H1 (cell line): ENCODE results near the gene FAT1. TPM values are rescaled to one million over a fixed set of nuclear protein-coding genes. Genes with fewer than 3 reads are reported as not detected.

Experiments
- BRCA1 ChIP-seq: IDR thresholded peaks from 2 replicates; pipeline ENCODE4 v1.6.1; 2012; ENCODE audit warnings: low read depth, low read length, improper control_type of control experiment
- JUND ChIP-seq: IDR thresholded peaks from 2 replicates; pipeline ENCODE4 v1.6.1; 2011; ENCODE audit warnings: mild to moderate bottlenecking, improper control_type of control experiment, low read length
- polyA plus RNA-seq, 7 experiments: library from polyadenylated mRNA; depleted of rRNA in 3 of 7; stranded (reverse) in 5 of 7; unstranded in 2 of 7; fragments of >200 nt in 5 of 7; fragments of 200-250 nt in 2 of 7; gene quantifications; 1 replicate in 5 of 7; 2 replicates in 1 of 7; 4 replicates in 1 of 7; pipeline versions ENCODE4 v1.2.1 to v1.2.3, GENCODE V29; 2011 to 2013; ENCODE audit warnings: missing spikeins in 2 of 7, mixed read lengths in 2 of 7
- total RNA-seq: library from RNA; stranded (reverse); fragmentation: NEBNext Ultra II Directional; extraction: Animal tissue kit (Norgen Biotek cat#: 25700); gene quantifications from 2 replicates; pipeline ENCODE4 v1.2.1, GENCODE V29; 2021

The FAT1 gene
- total and polyA plus RNA-seq, 2 of the 8 experiments (the other 6 are each of a cell fraction or from before 2014, with no cell fraction given) = 94.4 to 137 TPM

DNA sequence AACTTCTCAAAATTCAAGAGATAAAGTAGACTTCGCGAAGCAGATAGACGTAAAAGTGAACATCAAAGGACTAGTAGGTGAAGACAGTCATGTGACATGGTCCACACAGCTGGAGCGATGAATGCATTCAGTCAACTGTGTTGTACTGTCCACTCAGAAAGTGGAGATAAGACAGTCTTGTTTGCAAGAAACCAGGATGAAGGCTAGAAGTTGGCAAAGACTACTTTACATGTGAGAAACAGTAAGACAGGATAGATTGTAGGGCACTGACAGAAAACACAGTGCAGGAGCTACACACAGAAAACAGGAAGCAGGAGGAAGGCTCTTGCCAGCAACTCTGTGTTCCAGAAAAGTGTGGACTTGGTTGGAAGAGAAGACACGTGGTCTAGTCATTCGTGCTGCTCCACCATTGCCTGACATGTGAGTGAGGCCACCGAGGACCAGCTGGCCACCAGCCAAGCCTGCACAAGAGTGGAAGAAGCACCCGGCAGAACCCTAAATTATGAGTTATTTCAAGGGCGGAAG, 78.9 kb downstream of the FAT1 start (continued):
- TF ChIP-seq JUND (no peak), BRCA1 (no peak)
